ENCODE measurements around the gene GRIK1. TPM values are rescaled to one million over a fixed set of nuclear protein-coding genes. Genes with fewer than 3 reads are reported as not detected.

Gene GRIK1
- total and polyA plus RNA-seq, 2 donors (not counting 1 experiment from before 2014, with no cell fraction given) = not detected

GRCh38 chr21:29885491-29885890, 54.3 kb downstream of the GRIK1 start:
- Histone ChIP-seq H3K4me1 (ENCODE audit: control insufficient read depth in 2 of 2, insufficient read depth in 2 of 2, low read length in 2 of 2) (no peaks in the 10 kb centered on the region), H3K36me3 (replicated peaks in 1 of 2; ENCODE audit: control extremely low read depth in 1 of 2, control insufficient read depth in 1 of 2, extremely low read depth in 1 of 2, insufficient read depth in 2 of 2, low read length in 1 of 2) (no peaks in the 10 kb centered on the region), H3K4me2 (replicated peaks; ENCODE audit: low read depth, low read length, poor library complexity, severe bottlenecking) (no peak overlapping the region), H3K27me3 (replicated peaks in 1 of 4; ENCODE audit: control extremely low read depth in 1 of 4, control insufficient read depth in 3 of 4, insufficient read depth in 4 of 4, low read length in 3 of 4) (no peaks in the 10 kb centered on the region), H2AFZ (ENCODE audit: insufficient read depth, low read depth, low read length, poor library complexity, severe bottlenecking) (no peak overlapping the region), H3K4me3 (ENCODE audit: control extremely low read depth in 1 of 5, extremely low read depth in 1 of 5, insufficient read depth in 1 of 5, low read depth in 2 of 5, low read length in 4 of 5) (no peak overlapping the region), H3K9ac (ENCODE audit: low read length) (no peak overlapping the region), H3K9me3 (ENCODE audit: control extremely low read depth in 1 of 3, control insufficient read depth in 2 of 3, insufficient read depth in 1 of 3, low read length in 2 of 3) (no peaks in the 10 kb centered on the region), H3K79me2 (ENCODE audit: control insufficient read depth, insufficient read depth, low read length) (no peaks in the 10 kb centered on the region), H4K20me1 (ENCODE audit: control insufficient read depth, insufficient read depth, low read length, poor library complexity, severe bottlenecking) (no peaks in the 10 kb centered on the region), H3K27ac (ENCODE audit: low read length in 2 of 2) (no peak overlapping the region)
- TF ChIP-seq EZH2 (IDR thresholded peaks at IDR 0.05; ENCODE audit: borderline replicate concordance, insufficient read depth, low read depth, low read length, poor library complexity, severe bottlenecking) (no peak), CTCF (IDR thresholded peaks at IDR 0.05) (no peak)
- Mint-ChIP-seq H3K4me1 (no peaks in the 10 kb centered on the region), H3K27me3 (peaks cover 5% of the 10 kb centered on the region), H3K9me3 (ENCODE audit: insufficient read depth) (no peaks in the 10 kb centered on the region), H3K4me3 (no peak overlapping the region), H3K27ac (no peak overlapping the region)
- WGBS (ENCODE audit: insufficient coverage) = no CpG with 5 or more reads among the region's 1 CpG
- ATAC-seq (ENCODE audit: low read depth) (no peak), DNase-seq (no peak)
- ChIA-PET POLR2A (no interaction called here), CTCF (no interaction called here)
- intact Hi-C loops (cut with micrococcal nuclease) = no loop called here

GRCh38 chr21:29875873-29876272, 63.9 kb downstream of the GRIK1 start:
- no peaks in the 10 kb centered on the region for H3K4me1 ChIP-seq (ENCODE audit: control insufficient read depth in 2 of 2, insufficient read depth in 2 of 2, low read length in 2 of 2)
- H3K4me3 ChIP-seq (ENCODE audit: control extremely low read depth in 1 of 5, extremely low read depth in 1 of 5, insufficient read depth in 1 of 5, low read depth in 2 of 5, low read length in 4 of 5) = no peak overlapping the region
- H3K27ac ChIP-seq (ENCODE audit: low read length in 2 of 2) = no peak overlapping the region
- no peaks in the 10 kb centered on the region for H3K79me2 ChIP-seq (ENCODE audit: control insufficient read depth, insufficient read depth, low read length)
- ChIA-PET POLR2A (no interaction called here), CTCF (no interaction called here)
- no peak overlapping the region for H3K4me2 ChIP-seq (replicated peaks; ENCODE audit: low read depth, low read length, poor library complexity, severe bottlenecking)
- H4K20me1 ChIP-seq (ENCODE audit: control insufficient read depth, insufficient read depth, low read length, poor library complexity, severe bottlenecking) = no peaks in the 10 kb centered on the region
- H3K9me3 ChIP-seq (ENCODE audit: control extremely low read depth in 1 of 3, control insufficient read depth in 2 of 3, insufficient read depth in 1 of 3, low read length in 2 of 3) = no peaks in the 10 kb centered on the region
- ATAC-seq (ENCODE audit: low read depth) (no peak), DNase-seq (no peak)
- no peaks in the 10 kb centered on the region for H3K27me3 ChIP-seq (replicated peaks in 1 of 4; ENCODE audit: control extremely low read depth in 1 of 4, control insufficient read depth in 3 of 4, insufficient read depth in 4 of 4, low read length in 3 of 4)
- no peak overlapping the region for H3K27ac Mint-ChIP-seq
- H3K9ac ChIP-seq (ENCODE audit: low read length) = no peak overlapping the region
- intact Hi-C loops (cut with micrococcal nuclease) = no loop called here
- WGBS (ENCODE audit: insufficient coverage) = no CpG with 5 or more reads among the region's 1 CpG
- H3K9me3 Mint-ChIP-seq (ENCODE audit: insufficient read depth) = no peaks in the 10 kb centered on the region
- H3K4me3 Mint-ChIP-seq = no peak overlapping the region
- TF ChIP-seq CTCF (IDR thresholded peaks at IDR 0.05) (no peak), EZH2 (IDR thresholded peaks at IDR 0.05; ENCODE audit: borderline replicate concordance, insufficient read depth, low read depth, low read length, poor library complexity, severe bottlenecking) (no peak)
- no peak overlapping the region for H2AFZ ChIP-seq (ENCODE audit: insufficient read depth, low read depth, low read length, poor library complexity, severe bottlenecking)
- peaks cover 7% of the 10 kb centered on the region for H3K27me3 Mint-ChIP-seq
- no peaks in the 10 kb centered on the region for H3K4me1 Mint-ChIP-seq
- no peaks in the 10 kb centered on the region for H3K36me3 ChIP-seq (replicated peaks in 1 of 2; ENCODE audit: control extremely low read depth in 1 of 2, control insufficient read depth in 1 of 2, extremely low read depth in 1 of 2, insufficient read depth in 2 of 2, low read length in 1 of 2)
